Superior temporal gyrus (tissue), 1 donor: Measurements from ENCODE around the gene TEAD1.

Source experiments
- DNase-seq: peaks from one replicate; pipeline ENCODE4 v3.0.0-alpha.2; 2016; ENCODE audit errors: extremely low spot score

Gene TEAD1

GRCh38 chr11:12897867-12898266 is 223.6 kb downstream of the TEAD1 start:
- no peak for DNase-seq

DNA sequence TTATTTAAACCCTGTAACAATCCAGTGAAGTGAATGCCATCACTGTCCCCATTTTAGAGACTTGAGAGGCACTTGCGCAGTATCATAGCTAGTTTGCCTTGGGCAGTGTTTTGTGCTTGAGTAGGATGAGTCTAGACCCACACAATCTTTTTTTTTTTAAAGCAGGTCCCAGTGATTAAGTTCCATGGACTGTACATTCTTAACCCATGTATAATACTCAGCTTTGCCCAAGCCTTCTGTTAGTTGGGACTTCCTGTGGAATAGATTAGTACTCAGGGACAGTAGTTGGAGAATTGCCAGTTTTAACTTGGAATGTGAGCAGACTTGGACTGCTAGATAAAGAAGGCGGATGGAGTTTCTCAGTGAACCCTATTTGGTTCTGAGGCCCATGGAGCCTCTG is 226.3 kb downstream of the TEAD1 start:
- no peak for DNase-seq

DNA sequence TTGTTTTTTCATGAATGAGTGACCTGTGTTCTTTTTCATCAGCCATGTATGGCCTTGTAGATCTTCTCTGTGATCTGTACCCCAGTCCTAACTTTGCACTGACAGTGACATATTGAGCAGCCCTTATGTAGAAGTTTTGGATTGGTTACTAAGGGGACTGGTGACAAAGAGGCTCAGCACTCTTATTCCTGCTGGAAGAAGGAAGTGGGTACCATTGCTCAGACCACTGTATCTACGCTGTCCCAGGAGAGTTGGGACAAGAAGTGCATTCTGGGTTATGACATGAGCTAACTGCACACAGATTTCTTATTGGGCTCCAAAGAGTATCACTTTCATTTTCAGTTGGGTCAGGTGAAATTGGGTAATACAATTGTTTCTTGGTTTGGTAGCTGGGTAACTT is 227.1 kb downstream of the TEAD1 start:
- no peak for DNase-seq

DNA sequence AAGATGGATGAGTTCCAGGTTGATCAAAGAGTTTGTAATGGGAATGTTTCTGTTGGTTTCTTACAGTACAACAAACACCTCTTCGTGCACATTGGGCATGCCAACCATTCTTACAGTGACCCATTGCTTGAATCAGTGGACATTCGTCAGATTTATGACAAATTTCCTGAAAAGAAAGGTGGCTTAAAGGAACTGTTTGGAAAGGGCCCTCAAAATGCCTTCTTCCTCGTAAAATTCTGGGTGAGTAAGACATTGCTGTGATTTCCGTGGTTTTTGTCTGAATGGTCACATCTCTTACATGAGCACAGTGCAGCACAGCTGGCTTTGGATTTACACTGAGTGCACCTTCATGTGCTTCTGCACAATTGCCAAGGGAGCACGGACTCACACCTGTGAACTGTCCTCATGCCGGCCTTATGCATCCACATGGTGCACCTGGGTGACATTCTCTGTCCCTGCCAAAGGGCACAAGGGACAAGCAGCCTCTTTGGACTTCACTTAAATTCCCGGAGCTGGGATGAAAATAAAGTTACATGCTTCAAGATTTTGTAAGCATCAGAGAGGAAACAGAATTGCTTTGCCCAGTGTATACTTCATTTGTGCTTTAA is 227.8 kb downstream of the TEAD1 start:
- no peak for DNase-seq

- DNase-seq, result no peak
Measured at GRCh38 chr11:12902791-12903486, 228.7 kb downstream of the TEAD1 start.

DNA sequence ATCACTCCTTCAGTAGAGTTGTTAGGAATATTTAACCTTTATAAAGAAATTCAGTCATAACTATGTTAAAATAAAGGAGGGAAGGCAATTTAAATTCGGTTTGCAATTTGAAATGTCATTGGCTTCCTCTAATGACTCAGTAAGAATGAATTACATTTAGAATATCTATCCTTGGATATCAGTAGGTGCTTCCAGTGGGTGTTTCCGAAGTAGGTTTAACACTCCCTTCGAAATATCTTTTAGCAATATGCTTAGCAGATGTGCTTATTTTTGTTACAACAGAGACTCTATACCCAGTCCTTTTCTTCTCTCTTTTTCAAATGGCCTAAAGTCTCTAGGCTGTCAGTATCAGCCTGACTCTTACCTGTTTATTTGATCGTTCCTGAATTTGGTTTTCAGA is 231.2 kb downstream of the TEAD1 start:
- no peak for DNase-seq

DNA sequence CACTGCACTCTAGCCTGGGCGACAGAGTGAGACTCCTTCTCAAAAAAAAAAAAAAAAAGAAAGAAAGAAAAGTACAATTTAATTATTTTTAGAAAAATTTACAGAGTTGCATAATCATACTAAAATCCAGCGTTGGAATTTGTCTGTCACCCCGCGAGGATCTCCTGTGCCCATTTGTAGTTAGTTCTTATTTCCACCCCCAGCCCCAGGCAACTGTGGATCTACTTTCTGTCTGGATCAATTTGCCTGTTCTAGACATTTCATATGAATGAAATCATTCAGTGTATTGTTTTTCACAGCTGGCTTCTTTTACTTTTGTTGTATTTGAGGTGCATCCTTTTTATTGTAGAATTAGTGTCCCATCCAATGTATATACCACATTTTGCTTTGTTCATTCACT is 232.3 kb downstream of the TEAD1 start:
- no peak for DNase-seq

DNA sequence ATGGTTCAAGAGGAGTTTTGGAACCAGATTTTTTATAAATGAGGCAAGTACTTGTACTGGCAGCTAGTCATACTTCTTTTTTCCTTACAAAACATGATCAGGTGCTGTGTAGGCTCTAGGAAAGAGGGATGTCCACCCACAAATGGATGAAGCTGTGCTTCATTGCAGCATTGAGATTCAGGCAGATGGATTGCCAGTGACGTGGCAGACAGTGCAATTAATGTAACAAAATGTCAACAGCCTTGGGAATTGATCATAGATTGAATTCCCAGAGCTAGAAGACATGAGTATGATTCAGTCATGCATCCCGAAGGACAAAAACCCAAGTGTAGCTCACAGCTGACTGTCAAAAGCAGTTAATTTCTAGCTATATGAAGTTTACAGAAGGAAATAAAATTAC is 235.7 kb downstream of the TEAD1 start:
- no peak for DNase-seq

DNA sequence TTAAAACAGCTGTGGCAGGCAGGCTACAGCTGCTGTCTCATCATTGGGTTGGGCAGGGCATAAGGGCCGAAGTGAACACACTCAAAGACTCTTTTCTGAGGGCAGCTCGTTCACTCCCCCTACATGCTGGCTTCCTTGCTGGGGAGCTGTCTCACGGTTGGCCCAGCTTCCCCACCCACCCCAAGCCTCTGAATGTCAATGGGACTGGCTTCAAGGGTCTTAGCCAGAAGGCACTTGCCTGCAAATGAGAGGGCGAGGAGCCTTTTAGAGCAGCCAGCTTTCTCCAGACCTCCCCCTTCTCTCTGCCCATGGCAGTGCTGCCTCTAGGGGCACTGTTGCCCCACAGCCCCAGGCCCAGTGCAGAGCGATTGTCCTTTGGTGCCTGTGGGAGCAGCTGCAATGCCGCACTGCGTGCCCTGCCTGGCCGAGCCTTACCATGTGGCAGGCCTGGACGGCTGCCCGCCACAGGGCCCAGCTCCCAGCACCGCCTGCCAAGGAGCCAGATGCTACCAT is 240.2 kb downstream of the TEAD1 start:
- DNase-seq, result peak; percentile 93

DNA sequence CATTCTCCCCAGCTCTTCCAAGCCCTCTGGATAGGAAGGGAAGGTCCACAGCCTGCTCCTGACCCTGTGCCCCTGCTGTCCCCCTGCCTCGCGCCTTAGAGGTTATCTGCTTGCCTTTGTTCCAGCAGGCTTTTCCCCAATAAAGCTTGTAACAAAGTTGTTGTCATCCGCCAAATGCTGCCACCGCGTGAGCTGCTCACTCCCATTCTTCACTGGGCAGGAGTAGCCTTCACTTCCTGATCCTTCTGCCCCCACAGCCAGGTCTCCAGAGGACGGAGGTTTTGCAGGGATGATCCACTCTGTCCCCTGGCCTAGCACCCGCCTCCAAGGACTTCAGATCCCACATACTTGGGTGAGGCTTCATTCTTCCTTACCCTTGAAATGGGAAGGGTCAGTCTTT is 240.9 kb downstream of the TEAD1 start:
- no peak for DNase-seq

GRCh38 chr11:12917822-12918221 is 243.6 kb downstream of the TEAD1 start:
- no peak for DNase-seq

DNA sequence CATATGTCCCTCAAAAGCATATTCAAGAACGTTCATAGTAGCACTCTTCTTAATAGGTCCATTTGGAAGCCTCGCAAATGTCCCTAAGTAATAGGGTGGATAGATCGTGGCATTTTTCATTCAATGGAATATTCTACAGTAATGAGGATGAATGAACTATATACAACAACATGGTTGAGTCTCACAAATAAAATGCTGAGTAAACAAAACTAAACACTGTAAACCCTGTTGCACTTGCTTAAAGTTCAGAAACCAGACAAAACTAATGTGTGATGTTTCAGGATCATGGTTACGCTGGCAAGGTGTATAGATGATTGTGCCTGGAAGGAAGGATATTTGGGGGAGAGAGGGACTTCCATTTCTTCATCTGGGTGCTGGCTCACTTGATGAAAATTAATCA is 244.4 kb downstream of the TEAD1 start:
- DNase-seq, result no peak

DNA sequence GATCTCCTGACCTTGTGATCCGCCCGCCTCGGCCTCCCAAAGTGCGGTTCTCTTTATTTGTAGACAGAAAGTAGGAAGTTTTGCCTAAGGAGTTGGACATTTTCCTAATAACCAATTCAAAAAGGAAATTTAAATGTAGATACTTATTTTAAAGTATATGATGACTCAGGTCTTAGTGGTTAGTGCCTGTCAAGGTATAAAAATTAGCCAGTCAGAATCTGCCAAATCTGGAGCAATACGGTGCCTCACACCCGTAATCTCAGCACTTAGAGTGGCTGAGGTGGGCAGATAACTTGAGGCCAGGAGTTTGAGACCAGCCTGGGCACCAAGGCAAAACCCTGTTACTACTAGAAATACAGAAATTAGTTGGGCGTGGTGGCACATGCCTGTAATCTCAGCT is 248.2 kb downstream of the TEAD1 start:
- DNase-seq, result no peak

- no peak for DNase-seq
Measured at GRCh38 chr11:12922980-12923507, 248.8 kb downstream of the TEAD1 start.

GRCh38 chr11:12924650-12925049 is 250.4 kb downstream of the TEAD1 start:
- no peak for DNase-seq

DNA sequence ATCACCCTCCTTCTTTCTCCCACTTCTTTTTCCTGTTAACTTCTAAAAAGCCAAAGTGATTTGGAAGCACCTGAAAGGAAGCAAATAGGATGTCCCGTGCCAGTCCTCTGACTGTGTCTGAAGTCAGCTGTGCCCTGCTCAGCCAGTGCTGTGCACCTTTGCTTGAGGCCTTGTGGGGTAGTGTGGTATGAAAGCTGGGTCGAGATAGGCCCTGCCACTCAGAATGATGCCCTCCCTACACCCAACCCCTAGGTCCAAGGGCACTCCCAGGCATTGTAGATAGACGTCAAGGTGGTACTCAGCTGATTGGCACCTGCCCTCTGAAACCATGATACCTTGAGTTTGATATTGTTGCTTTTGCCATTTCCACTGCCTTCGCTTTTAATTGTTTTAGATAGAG is 251.3 kb downstream of the TEAD1 start:
- DNase-seq, result no peak

DNA sequence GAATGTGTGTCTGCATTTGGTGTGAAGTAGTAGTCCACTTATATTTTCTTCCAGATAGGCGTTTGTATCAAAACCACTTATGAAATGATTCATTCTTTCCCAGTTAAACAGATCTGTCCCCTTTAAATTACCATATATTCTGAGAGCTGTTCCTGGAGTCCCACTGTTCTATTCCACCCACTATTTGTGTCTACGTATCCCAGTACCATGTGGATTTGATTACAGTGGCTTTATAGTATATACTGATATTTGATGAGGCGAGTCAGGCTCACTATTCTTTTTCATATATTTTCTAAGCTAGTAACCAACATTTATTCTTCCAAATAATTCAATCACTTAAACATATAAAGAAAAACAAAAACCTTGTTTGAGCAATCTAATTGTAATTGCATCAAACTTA is 253.0 kb downstream of the TEAD1 start:
- DNase-seq, result no peak

GRCh38 chr11:12927886-12928285 is 253.7 kb downstream of the TEAD1 start:
- no peak for DNase-seq

DNA sequence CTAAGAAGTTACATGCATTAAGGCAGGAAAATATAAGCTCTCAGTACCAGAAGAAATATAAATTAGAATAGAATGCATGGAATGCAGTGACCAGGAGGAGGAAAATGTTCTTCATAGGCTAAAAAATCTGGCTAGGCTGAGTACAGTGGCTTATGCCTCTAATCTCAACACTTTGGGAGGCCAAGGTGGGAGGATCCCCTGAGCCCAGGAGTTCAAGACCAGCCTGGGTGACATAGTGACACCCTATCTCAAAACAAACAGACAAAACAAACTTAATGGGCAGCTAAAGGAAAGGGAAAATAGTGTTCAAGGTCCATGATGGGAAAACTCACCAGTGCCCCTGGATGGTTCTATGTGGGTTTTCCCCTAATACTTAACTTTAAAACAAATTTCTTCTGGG is 256.6 kb downstream of the TEAD1 start:
- no peak for DNase-seq

- no peak for DNase-seq
Measured at GRCh38 chr11:12932485-12932884, 258.3 kb downstream of the TEAD1 start.

GRCh38 chr11:12936200-12936599 is 262.0 kb downstream of the TEAD1 start:
- DNase-seq, result no peak

GRCh38 chr11:12938590-12939247 is 264.5 kb downstream of the TEAD1 start:
- DNase-seq, result no peak

DNA sequence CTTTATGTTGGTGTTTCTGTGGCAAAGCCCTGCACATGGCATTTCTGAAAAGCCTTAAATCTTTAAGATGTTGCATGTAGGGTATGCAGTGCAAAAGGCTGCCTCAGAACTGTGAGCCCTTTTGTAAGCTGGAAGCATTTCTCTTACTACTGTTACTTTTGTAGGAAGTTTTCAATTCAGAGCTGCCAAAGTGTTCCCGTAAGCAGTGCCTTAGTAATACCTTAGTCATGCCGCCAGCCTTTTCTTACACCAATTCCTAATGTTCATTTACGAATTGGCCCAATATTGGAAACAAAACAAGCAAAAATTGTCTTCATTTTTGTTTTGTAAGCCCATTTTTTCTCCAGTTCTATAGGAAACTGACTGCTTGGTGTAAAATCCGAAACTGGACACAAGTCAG is 267.4 kb downstream of the TEAD1 start:
- no peak for DNase-seq
